MM.1S (cell line): ENCODE results near the gene GTSE1.

Experiments
- DNase-seq: peaks from one replicate; pipeline ENCODE4 v3.0.0-alpha.2; 2015
- H2AFZ ChIP-seq: fragments of 300-600 bp; sonication (generic); 2 replicates; pipeline ENCODE4 v1.6.0; 2016; ENCODE audit warnings: antibody characterized with exemption, low read length
- H3F3A ChIP-seq: fragments of 300-600 bp; sonication (generic); 2 replicates; pipeline ENCODE4 v1.6.1; 2016; ENCODE audit warnings: mild to moderate bottlenecking, antibody characterized with exemption, low read length, moderate library complexity, mixed read lengths; ENCODE audit not compliant: insufficient read depth
- H3K27ac ChIP-seq: fragments of 300-600 bp; sonication (generic); 2 replicates; pipeline ENCODE4 v1.5.1; 2016; ENCODE audit warnings: mild to moderate bottlenecking, low read length
- H3K27me3 ChIP-seq: fragments of 300-600 bp; sonication (generic); replicated peaks from 2 replicates; pipeline ENCODE4 v1.6.0; 2016; ENCODE audit warnings: low read length; ENCODE audit not compliant: insufficient read depth
- H3K36me3 ChIP-seq: fragments of 300-600 bp; sonication (generic); replicated peaks from 2 replicates; pipeline ENCODE4 v1.6.1; 2016; ENCODE audit warnings: mild to moderate bottlenecking, low read length, mixed read lengths; ENCODE audit not compliant: insufficient read depth
- H3K4me1 ChIP-seq: fragments of 300-600 bp; sonication (generic); 2 replicates; pipeline ENCODE4 v1.6.1; 2016; ENCODE audit warnings: low read length, mixed read lengths
- H3K4me2 ChIP-seq: fragments of 300-600 bp; sonication (generic); 2 replicates; pipeline ENCODE4 v1.6.0; 2016; ENCODE audit warnings: low read depth, low read length
- H3K4me3 ChIP-seq: fragments of 300-600 bp; sonication (generic); 2 replicates; pipeline ENCODE4 v1.5.1; 2016; ENCODE audit warnings: low read length, mixed read lengths
- H3K79me2 ChIP-seq: fragments of 300-600 bp; sonication (generic); 2 replicates; pipeline ENCODE4 v1.6.1; 2016; ENCODE audit warnings: mixed run types, low read length, mixed read lengths
- H3K9ac ChIP-seq: fragments of 300-600 bp; sonication (generic); 2 replicates; pipeline ENCODE4 v1.6.1; 2016; ENCODE audit warnings: low read length, mixed read lengths
- H3K9me2 ChIP-seq: fragments of 300-600 bp; sonication (generic); replicated peaks from 2 replicates; pipeline ENCODE4 v1.6.1; 2016; ENCODE audit warnings: mild to moderate bottlenecking, low read length, mixed read lengths; ENCODE audit not compliant: insufficient read depth
- H3K9me3 ChIP-seq: fragments of 300-600 bp; sonication (generic); replicated peaks from 2 replicates; pipeline ENCODE4 v1.6.1; 2016; ENCODE audit warnings: mild to moderate bottlenecking, low read length, mixed read lengths; ENCODE audit not compliant: insufficient read depth
- H4K20me1 ChIP-seq: fragments of 300-600 bp; sonication (generic); 2 replicates; pipeline ENCODE4 v1.6.1; 2016; ENCODE audit warnings: mild to moderate bottlenecking, low read length, moderate library complexity, mixed read lengths; ENCODE audit not compliant: insufficient read depth
- EZH2 ChIP-seq: fragments of 300-600 bp; sonication (generic); optimal IDR thresholded peaks from 2 replicates; pipeline ENCODE3; 2017; ENCODE audit warnings: low read depth, mild to moderate bottlenecking, antibody characterized with exemption, low read length, mixed read lengths
- EZH2phosphoT487 ChIP-seq: fragments of 300-600 bp; sonication (generic); IDR thresholded peaks from 2 replicates; pipeline ENCODE4 v1.6.1; 2018; ENCODE audit warnings: antibody characterized with exemption, low read length
- TF ChIP-seq, protein P1 (sequence below): fragments of 300-600 bp; sonication (generic); IDR thresholded peaks from 2 replicates; pipeline ENCODE4 v1.5.1; 2016; ENCODE audit warnings: antibody characterized with exemption, low read length, mixed read lengths

GTSE1 gene

GRCh38 chr22:46370584-46371291 is 74.1 kb downstream of the GTSE1 start:
- Histone ChIP-seq H3K27ac (no peak overlapping the region), H3K9ac (no peak overlapping the region), H3K9me2 (no peaks in the 10 kb centered on the region), H3K9me3 (no peaks in the 10 kb centered on the region), H3K79me2 (no peaks in the 10 kb centered on the region), H4K20me1 (no peaks in the 10 kb centered on the region), H3K4me1 (peaks cover 25% of the 10 kb centered on the region), H2AFZ (peak overlapping the region; percentile 42; the same call in 1 of the 2 replicates), H3K36me3 (no peaks in the 10 kb centered on the region), H3K4me2 (0 out of 2 replicates have a peak overlapping the region, but pooled peaks have one; percentile 10), H3F3A (peaks cover 4% of the 10 kb centered on the region; the same call in 1 of the 2 replicates), H3K4me3 (no peak overlapping the region), H3K27me3 (peaks cover 8% of the 10 kb centered on the region; the same call in 1 of the 2 replicates)
- TF ChIP-seq, protein P1, sequence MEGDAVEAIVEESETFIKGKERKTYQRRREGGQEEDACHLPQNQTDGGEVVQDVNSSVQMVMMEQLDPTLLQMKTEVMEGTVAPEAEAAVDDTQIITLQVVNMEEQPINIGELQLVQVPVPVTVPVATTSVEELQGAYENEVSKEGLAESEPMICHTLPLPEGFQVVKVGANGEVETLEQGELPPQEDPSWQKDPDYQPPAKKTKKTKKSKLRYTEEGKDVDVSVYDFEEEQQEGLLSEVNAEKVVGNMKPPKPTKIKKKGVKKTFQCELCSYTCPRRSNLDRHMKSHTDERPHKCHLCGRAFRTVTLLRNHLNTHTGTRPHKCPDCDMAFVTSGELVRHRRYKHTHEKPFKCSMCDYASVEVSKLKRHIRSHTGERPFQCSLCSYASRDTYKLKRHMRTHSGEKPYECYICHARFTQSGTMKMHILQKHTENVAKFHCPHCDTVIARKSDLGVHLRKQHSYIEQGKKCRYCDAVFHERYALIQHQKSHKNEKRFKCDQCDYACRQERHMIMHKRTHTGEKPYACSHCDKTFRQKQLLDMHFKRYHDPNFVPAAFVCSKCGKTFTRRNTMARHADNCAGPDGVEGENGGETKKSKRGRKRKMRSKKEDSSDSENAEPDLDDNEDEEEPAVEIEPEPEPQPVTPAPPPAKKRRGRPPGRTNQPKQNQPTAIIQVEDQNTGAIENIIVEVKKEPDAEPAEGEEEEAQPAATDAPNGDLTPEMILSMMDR, result no peak
- TF ChIP-seq EZH2phosphoT487 (no peak), EZH2 (no peak)
- peak; percentile 19 for DNase-seq

DNA sequence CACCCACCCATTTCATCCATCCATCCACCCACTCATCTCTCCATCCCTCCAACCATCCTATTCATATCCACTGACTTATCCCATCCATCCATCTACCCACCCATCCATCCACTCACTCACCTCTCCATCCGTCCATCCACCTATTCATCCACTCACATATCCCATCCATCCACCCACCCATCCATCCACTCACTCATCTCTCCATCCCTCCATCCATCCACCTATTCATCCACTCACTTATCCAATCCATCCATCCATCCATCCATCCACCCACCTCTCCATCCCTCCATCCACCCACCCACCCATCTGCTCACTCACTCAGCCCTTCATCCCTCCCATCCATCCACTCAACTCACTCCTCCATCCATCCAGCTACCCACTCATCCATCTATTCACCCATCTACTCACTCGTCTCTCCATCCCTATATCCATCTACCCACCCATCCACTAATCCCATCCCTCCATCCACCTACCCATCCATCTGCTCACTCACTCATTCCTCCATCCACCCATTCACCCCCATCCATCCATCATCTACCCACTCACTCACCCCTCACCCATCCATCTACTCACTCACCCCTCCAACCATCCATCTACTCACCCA is 75.1 kb downstream of the GTSE1 start:
- Histone ChIP-seq H3K4me2 (no peak overlapping the region), H4K20me1 (no peaks in the 10 kb centered on the region), H3K27me3 (peaks cover 11% of the 10 kb centered on the region), H2AFZ (no peak overlapping the region), H3K36me3 (no peaks in the 10 kb centered on the region), H3K9ac (no peak overlapping the region), H3K4me1 (peaks cover 20% of the 10 kb centered on the region), H3K79me2 (no peaks in the 10 kb centered on the region), H3K9me2 (no peaks in the 10 kb centered on the region), H3F3A (peaks cover 4% of the 10 kb centered on the region; the same call in 1 of the 2 replicates), H3K27ac (no peak overlapping the region), H3K9me3 (no peaks in the 10 kb centered on the region), H3K4me3 (no peak overlapping the region)
- DNase-seq, result no peak
- TF ChIP-seq, protein P1, result no peak
- TF ChIP-seq EZH2phosphoT487, result no peak
- TF ChIP-seq EZH2, result no peak

DNA sequence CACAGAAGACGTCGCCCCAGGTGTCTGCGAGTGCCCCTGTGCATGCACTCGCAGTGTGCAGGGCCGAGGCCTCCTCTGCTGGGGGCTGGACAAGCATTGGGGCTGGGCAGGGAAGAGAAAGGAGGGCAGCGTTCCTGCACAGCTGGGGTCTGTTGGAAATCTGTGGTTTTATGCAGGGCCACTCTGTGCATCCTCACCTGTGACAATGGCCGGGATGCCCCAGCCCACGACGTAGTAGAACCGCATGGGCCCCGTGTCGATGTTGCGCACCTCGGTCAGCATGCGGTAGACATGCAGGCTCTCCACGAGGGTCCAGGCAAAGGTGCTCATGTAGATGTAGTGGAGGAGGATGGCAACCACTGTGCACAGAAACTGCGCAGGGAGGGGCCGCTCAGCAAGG is 76.0 kb downstream of the GTSE1 start:
- Histone ChIP-seq H3K9me2 (no peaks in the 10 kb centered on the region), H3F3A (no peaks in the 10 kb centered on the region), H3K27me3 (peaks cover 17% of the 10 kb centered on the region), H3K36me3 (no peaks in the 10 kb centered on the region), H3K4me3 (no peak overlapping the region), H3K9ac (no peak overlapping the region), H3K9me3 (no peaks in the 10 kb centered on the region), H4K20me1 (no peaks in the 10 kb centered on the region), H3K4me1 (peaks cover 11% of the 10 kb centered on the region), H2AFZ (no peak overlapping the region), H3K4me2 (no peak overlapping the region), H3K79me2 (no peaks in the 10 kb centered on the region), H3K27ac (no peak overlapping the region)
- no peak for DNase-seq
- no peak for TF ChIP-seq EZH2phosphoT487
- TF ChIP-seq, protein P1, result no peak
- no peak for TF ChIP-seq EZH2
